ENCODE measurements around the gene ERVK3-1.

ERVK3-1 gene

GRCh38 chr19:58353717-58354477, 48.7 kb downstream of the ERVK3-1 start:
- H3K79me2 ChIP-seq (ENCODE audit: insufficient read depth, low read length), result no peaks in the 10 kb centered on the region
- no peaks in the 10 kb centered on the region for H3F3A ChIP-seq (ENCODE audit: insufficient read depth)
- H3K27me3 ChIP-seq (ENCODE audit: low read length), result no peaks in the 10 kb centered on the region
- no peaks in the 10 kb centered on the region for H4K20me1 ChIP-seq (ENCODE audit: low read depth, low read length)
- no peaks in the 10 kb centered on the region for H3K36me3 ChIP-seq (ENCODE audit: low read length)
- H3K9ac ChIP-seq (ENCODE audit: low read length), result no peak overlapping the region
- H3K9me2 ChIP-seq (replicated peaks; ENCODE audit: insufficient read depth, low read length), result no peaks in the 10 kb centered on the region
- no peak overlapping the region for H3K4me3 ChIP-seq (ENCODE audit: insufficient read depth, low read length, poor library complexity, severe bottlenecking)
- H3K9me3 ChIP-seq (ENCODE audit: insufficient read depth, low read length), result no peaks in the 10 kb centered on the region
- no peak overlapping the region for H3K4me2 ChIP-seq (ENCODE audit: low read depth, low read length, poor library complexity, severe bottlenecking)
- no peak overlapping the region for H3K27ac ChIP-seq (ENCODE audit: low read depth, low read length)
- no peak overlapping the region for H2AFZ ChIP-seq (ENCODE audit: low read depth, low read length, severe bottlenecking)
- TF ChIP-seq EZH2phosphoT487 (conservative IDR thresholded peaks at IDR 0.05; ENCODE audit: low read length) (no peak), CTCF (IDR thresholded peaks at IDR 0.05; ENCODE audit: insufficient read depth, low read length, poor library complexity, severe bottlenecking) (no peak)

- Histone ChIP-seq H3K79me2 (ENCODE audit: insufficient read depth, low read length) (no peaks in the 10 kb centered on the region), H3K4me3 (ENCODE audit: insufficient read depth, low read length, poor library complexity, severe bottlenecking) (no peak overlapping the region), H4K20me1 (ENCODE audit: low read depth, low read length) (no peaks in the 10 kb centered on the region), H3K9me2 (replicated peaks; ENCODE audit: insufficient read depth, low read length) (no peaks in the 10 kb centered on the region), H3K4me2 (ENCODE audit: low read depth, low read length, poor library complexity, severe bottlenecking) (no peak overlapping the region), H3K36me3 (ENCODE audit: low read length) (no peaks in the 10 kb centered on the region), H3F3A (ENCODE audit: insufficient read depth) (no peaks in the 10 kb centered on the region), H3K27ac (ENCODE audit: low read depth, low read length) (no peak overlapping the region), H3K27me3 (ENCODE audit: low read length) (no peaks in the 10 kb centered on the region), H3K9ac (ENCODE audit: low read length) (no peak overlapping the region), H2AFZ (ENCODE audit: low read depth, low read length, severe bottlenecking) (no peak overlapping the region), H3K9me3 (ENCODE audit: insufficient read depth, low read length) (no peaks in the 10 kb centered on the region)
- TF ChIP-seq CTCF (IDR thresholded peaks at IDR 0.05; ENCODE audit: insufficient read depth, low read length, poor library complexity, severe bottlenecking) (no peak), EZH2phosphoT487 (conservative IDR thresholded peaks at IDR 0.05; ENCODE audit: low read length) (no peak)
These were observed 49.4 kb downstream of the ERVK3-1 start for GRCh38 chr19:58354478-58355030.

GRCh38 chr19:58355215-58355796, 50.1 kb downstream of the ERVK3-1 start:
- H3K9me2 ChIP-seq (replicated peaks; ENCODE audit: insufficient read depth, low read length), result no peaks in the 10 kb centered on the region
- no peaks in the 10 kb centered on the region for H3K9me3 ChIP-seq (ENCODE audit: insufficient read depth, low read length)
- no peak overlapping the region for H3K4me2 ChIP-seq (ENCODE audit: low read depth, low read length, poor library complexity, severe bottlenecking)
- no peaks in the 10 kb centered on the region for H3K36me3 ChIP-seq (ENCODE audit: low read length)
- no peak for TF ChIP-seq EZH2phosphoT487 (conservative IDR thresholded peaks at IDR 0.05; ENCODE audit: low read length)
- no peak overlapping the region for H3K27ac ChIP-seq (ENCODE audit: low read depth, low read length)
- 0 out of 2 replicates have a peak, but pooled peaks cover 5% of the 10 kb centered on the region for H3F3A ChIP-seq (ENCODE audit: insufficient read depth)
- no peak overlapping the region for H2AFZ ChIP-seq (ENCODE audit: low read depth, low read length, severe bottlenecking)
- no peaks in the 10 kb centered on the region for H4K20me1 ChIP-seq (ENCODE audit: low read depth, low read length)
- H3K79me2 ChIP-seq (ENCODE audit: insufficient read depth, low read length), result no peaks in the 10 kb centered on the region
- H3K4me3 ChIP-seq (ENCODE audit: insufficient read depth, low read length, poor library complexity, severe bottlenecking), result no peak overlapping the region
- no peak overlapping the region for H3K9ac ChIP-seq (ENCODE audit: low read length)
- no peaks in the 10 kb centered on the region for H3K27me3 ChIP-seq (ENCODE audit: low read length)

Measured in SU-DHL-6 (cell line).